COLO668 (cell line): ENCODE data around the gene GTF2A1L.
"Not testable (repeated sequence)": the region's sequence is repeated elsewhere in the genome, so short reads cannot be mapped to it uniquely, and the experiment has no call there.

Experiments
- DNase-seq: peaks from one replicate; lab custom pipeline; 2025; ENCODE audit not compliant: unreplicated experiment; lab: John Stamatoyannopoulos, UW

GTF2A1L gene

GRCh38 chr2:48605482-48606175 is 12.0 kb upstream of the GTF2A1L start:
- no peak for DNase-seq

- no peak for DNase-seq
Measured at GRCh38 chr2:48607307-48608014, 10.2 kb upstream of the GTF2A1L start.

- no peak for DNase-seq
Measured at GRCh38 chr2:48613211-48613610, 4.4 kb upstream of the GTF2A1L start.

GRCh38 chr2:48614581-48614980 is 3.1 kb upstream of the GTF2A1L start:
- not testable (repeated sequence) for DNase-seq

- DNase-seq, result no peak
Measured at GRCh38 chr2:48619526-48619925, 1.9 kb downstream of the GTF2A1L start.

- DNase-seq, result no peak
Measured at GRCh38 chr2:48620604-48621003, 2.9 kb downstream of the GTF2A1L start.

GRCh38 chr2:48622691-48623090 is 5.0 kb downstream of the GTF2A1L start:
- not testable (repeated sequence) for DNase-seq

- no peak for DNase-seq
Measured at GRCh38 chr2:48624696-48625095, 7.0 kb downstream of the GTF2A1L start.

- DNase-seq, result no peak
Measured at GRCh38 chr2:48626047-48626446, 8.4 kb downstream of the GTF2A1L start.

- no peak for DNase-seq
Measured at GRCh38 chr2:48633143-48633542, 15.5 kb downstream of the GTF2A1L start.

GRCh38 chr2:48635786-48636185 is 18.1 kb downstream of the GTF2A1L start:
- no peak for DNase-seq

GRCh38 chr2:48638261-48638660 is 20.6 kb downstream of the GTF2A1L start:
- DNase-seq, result no peak

- no peak for DNase-seq
Measured at GRCh38 chr2:48651158-48651790, 33.6 kb downstream of the GTF2A1L start.

GRCh38 chr2:48668992-48669391 is 51.3 kb downstream of the GTF2A1L start:
- DNase-seq, result no peak

GRCh38 chr2:48673581-48673980 is 55.9 kb downstream of the GTF2A1L start:
- no peak for DNase-seq

GRCh38 chr2:48674933-48675332 is 57.3 kb downstream of the GTF2A1L start:
- no peak for DNase-seq

GRCh38 chr2:48677450-48677849 is 59.8 kb downstream of the GTF2A1L start:
- DNase-seq, result no peak

- no peak for DNase-seq
Measured at GRCh38 chr2:48685126-48685525, 67.5 kb downstream of the GTF2A1L start.

- DNase-seq, result no peak
Measured at GRCh38 chr2:48691935-48692691, 74.5 kb downstream of the GTF2A1L start.

- DNase-seq, result no peak
Measured at GRCh38 chr2:48693066-48693465, 75.4 kb downstream of the GTF2A1L start.

GRCh38 chr2:48693645-48694044 is 76.0 kb downstream of the GTF2A1L start:
- DNase-seq, result no peak
